ENCODE results near the gene CNBD2.
"Not testable (repeated sequence)": the region's sequence is repeated elsewhere in the genome, so short reads cannot be mapped to it uniquely, and the experiment has no call there.

DNA sequence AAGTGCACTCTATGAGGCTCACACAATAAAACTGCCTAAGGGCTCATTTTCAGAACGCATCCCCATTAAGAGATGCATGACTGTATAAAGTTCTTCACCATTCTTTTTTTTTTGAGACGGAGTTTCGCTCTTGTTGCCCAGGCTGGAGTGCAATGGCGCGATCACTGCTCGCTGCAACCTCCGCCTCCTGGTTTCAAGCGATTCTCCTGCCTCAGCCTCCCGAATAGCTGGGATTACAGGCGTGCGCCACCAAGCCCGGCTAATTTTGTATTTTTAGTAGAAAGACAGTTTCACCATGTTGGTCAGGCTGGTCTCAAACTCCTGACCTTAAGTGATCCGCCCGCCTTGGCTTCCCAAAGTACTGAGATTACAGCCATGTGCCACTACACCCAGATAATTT, 16.3 kb upstream of the CNBD2 start:
- TF ChIP-seq GABPA (IDR thresholded peaks at IDR 0.05; ENCODE audit: low read depth); ZNF24 (IDR thresholded peaks at IDR 0.05); YY1 (IDR thresholded peaks at IDR 0.05; ENCODE audit: low read depth, low read length); POLR2AphosphoS2 (IDR thresholded peaks at IDR 0.05; ENCODE audit: low read depth, low read length); KDM1A (IDR thresholded peaks at IDR 0.05; ENCODE audit: borderline replicate concordance); GATAD2B (conservative IDR thresholded peaks at IDR 0.05; ENCODE audit: low read depth); JUND (IDR thresholded peaks at IDR 0.05; ENCODE audit: low read depth, low read length): not testable (repeated sequence)
- TF ChIP-seq, protein P1, sequence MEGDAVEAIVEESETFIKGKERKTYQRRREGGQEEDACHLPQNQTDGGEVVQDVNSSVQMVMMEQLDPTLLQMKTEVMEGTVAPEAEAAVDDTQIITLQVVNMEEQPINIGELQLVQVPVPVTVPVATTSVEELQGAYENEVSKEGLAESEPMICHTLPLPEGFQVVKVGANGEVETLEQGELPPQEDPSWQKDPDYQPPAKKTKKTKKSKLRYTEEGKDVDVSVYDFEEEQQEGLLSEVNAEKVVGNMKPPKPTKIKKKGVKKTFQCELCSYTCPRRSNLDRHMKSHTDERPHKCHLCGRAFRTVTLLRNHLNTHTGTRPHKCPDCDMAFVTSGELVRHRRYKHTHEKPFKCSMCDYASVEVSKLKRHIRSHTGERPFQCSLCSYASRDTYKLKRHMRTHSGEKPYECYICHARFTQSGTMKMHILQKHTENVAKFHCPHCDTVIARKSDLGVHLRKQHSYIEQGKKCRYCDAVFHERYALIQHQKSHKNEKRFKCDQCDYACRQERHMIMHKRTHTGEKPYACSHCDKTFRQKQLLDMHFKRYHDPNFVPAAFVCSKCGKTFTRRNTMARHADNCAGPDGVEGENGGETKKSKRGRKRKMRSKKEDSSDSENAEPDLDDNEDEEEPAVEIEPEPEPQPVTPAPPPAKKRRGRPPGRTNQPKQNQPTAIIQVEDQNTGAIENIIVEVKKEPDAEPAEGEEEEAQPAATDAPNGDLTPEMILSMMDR (IDR thresholded peaks at IDR 0.05 in 2 of 3, conservative IDR thresholded peaks at IDR 0.05 in 1 of 3; ENCODE audit: control insufficient read depth in 2 of 3, extremely low read depth in 1 of 3, insufficient read depth in 1 of 3, low read depth in 3 of 3, low read length in 3 of 3) = not testable (repeated sequence)

Measured in GM12878 (cell line).